ENCODE measurements around the gene SLC16A9.
A peak's percentile ranks its signal among the peaks of the same experiment; 100 is the strongest.
"Not testable (repeated sequence)": the region's sequence is repeated elsewhere in the genome, so short reads cannot be mapped to it uniquely, and the experiment has no call there.

SLC16A9 gene, protein sequence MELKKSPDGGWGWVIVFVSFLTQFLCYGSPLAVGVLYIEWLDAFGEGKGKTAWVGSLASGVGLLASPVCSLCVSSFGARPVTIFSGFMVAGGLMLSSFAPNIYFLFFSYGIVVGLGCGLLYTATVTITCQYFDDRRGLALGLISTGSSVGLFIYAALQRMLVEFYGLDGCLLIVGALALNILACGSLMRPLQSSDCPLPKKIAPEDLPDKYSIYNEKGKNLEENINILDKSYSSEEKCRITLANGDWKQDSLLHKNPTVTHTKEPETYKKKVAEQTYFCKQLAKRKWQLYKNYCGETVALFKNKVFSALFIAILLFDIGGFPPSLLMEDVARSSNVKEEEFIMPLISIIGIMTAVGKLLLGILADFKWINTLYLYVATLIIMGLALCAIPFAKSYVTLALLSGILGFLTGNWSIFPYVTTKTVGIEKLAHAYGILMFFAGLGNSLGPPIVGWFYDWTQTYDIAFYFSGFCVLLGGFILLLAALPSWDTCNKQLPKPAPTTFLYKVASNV

DNA sequence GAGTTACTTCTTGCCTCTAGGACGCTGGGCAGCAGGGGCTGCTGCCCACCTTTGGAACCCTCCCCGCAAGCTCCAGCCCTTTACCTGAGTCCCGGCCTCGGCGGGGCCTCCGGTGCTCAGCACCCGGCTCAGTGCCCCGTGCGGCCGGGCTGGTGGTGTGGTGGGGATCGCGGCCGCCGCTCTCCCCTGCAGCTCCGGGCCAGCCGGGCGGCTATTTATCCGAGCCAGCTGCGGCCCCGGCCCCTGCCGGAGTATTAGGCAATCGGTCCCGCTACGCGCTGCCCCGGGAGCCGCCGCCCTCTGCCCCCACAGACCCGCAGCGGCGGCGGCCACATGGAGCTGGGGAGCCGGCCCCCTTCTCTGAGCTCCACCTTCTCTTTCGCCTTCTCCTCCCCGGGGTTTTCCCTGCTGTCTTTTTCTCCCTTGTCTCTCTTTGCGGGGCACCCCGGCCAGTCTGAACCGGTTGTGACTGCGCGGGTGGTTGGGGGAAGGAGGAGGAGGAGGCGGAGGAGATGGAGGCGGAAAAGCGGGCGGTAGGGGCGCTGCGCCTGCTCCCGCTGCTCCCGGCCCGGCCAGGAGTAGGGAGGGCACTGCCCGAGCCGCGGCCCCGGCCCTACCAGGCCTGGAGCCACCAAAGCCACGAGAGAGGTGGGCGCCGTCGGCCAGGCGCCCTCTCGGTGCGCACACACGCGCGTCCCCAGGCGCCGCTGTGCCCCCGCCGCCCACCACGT, at the start of gene SLC16A9:
Gene SLC16A9 (minus strand): TSS at position 456 of the 731 bp plus-strand sequence. CDS start 25,559 bp downstream, outside the sequence.
- peak; percentile 3 to 12 for DNase-seq (ENCODE audit: low read depth in 2 of 2)

DNA sequence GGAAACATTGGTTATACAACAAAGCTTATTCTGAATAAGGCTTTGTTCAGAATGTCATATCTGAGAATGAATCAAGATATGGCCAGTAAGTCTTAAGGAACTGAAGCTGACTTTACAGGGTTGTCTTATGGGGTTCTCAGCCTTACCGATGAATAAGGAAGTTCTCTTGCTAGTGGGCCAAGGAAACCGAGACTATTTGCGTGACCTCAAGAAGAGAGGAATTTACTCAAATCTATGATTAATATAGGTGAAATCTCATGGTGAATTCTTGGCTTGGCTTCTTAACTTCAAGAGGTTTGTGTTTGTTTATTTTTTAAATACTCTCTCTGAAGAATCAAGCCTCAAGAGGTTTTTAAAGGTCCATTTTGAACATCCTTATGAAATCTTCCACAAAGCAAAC, 48.3 kb upstream of the SLC16A9 start:
- DNase-seq (ENCODE audit: low read depth in 2 of 2) = no peak

- DNase-seq (ENCODE audit: low read depth in 2 of 2) = no peak
These were observed 45.3 kb upstream of the SLC16A9 start for GRCh38 chr10:59754951-59755350.

DNA sequence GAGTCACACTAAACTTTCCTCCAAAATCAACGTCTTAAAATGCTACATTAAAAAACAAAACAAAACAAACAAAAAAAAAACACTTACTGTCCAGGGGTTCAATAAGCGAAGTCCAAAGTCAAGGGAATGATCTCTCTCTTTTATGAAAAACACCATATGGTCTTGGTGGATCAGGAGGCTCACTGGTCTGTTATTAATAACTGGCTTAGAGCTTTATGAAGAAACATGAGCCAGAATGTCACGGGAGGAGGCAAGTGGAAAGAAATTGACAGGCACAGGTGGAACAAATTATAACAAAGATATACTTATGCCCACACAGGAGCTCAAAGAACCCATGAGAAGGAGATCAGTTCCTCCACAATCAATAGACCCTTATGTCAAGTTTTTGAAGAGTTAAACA, 43.6 kb upstream of the SLC16A9 start, which contains the start of gene MRLN:
Gene MRLN (minus strand): TSS at position 189 of the 400 bp plus-strand sequence.
- no peak for DNase-seq (ENCODE audit: low read depth in 2 of 2)

DNA sequence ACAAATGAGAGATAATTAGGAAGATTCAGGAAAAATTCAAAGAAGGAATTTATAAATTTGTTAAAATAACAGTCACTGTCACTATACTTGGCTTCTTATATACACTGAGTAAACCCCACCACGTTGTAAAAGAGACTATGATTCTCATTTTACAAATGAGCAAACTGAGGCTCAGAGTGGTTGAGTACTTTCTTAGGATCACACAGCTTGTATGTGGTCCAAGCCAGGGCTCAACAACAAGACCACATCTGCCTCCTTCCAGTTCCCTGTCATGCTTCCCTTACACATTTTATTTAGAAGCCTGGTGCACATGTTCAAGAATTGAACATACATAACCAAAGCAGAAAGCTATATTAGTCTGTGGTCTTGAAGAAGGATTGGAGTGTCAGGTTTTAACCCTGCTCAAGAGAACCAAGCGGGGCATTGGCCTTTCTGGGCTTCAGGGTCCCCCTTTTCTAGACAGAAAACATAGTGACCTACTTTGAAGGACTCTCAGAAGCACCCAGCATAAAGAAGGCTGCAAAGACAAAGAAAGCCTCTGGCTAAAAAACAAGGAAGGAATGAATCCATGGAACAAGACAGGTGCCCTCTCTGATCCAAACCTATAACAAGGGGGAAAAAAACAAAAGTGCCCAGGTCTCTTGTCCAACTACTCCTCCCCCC, 42.8 kb upstream of the SLC16A9 start:
- DNase-seq (ENCODE audit: low read depth in 2 of 2) = no peak

DNA sequence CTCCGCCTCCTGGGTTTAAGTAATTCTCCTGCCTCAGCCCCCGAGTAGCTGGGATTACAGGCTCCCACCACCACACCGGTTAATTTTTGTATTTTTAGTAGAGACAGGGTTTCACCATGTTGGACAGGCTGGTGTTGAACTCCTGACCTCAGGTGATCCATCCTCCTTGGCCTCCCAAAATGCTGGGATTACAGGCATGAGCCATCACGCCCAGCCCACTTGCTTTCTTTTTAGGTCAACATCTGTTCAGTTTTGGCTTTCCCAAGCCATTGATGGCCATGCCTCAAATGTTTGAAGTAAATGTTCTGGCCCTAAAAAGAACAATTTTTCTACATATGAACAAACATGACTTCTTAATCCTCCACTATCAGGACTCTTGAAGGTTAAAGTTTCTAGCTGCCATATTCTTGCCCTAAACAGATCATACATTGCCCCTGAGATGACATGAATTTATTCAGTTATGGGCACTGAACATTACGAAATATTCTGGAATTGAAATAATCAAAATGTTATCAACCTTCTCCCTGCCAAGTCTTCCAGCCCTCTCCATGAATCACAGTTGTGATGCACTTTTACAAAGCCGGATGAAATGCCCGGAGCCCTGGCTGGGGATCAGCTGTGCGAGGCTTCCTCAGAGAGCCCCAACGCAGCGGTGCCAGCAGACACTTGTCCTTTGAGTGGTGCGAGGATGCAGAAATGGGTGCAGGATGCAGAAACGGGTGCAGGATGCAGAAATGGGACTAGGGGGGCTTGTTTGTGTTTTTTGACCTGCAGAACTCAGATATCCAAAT, 40.7 kb upstream of the SLC16A9 start:
- DNase-seq (ENCODE audit: low read depth in 2 of 2) = no peak

DNA sequence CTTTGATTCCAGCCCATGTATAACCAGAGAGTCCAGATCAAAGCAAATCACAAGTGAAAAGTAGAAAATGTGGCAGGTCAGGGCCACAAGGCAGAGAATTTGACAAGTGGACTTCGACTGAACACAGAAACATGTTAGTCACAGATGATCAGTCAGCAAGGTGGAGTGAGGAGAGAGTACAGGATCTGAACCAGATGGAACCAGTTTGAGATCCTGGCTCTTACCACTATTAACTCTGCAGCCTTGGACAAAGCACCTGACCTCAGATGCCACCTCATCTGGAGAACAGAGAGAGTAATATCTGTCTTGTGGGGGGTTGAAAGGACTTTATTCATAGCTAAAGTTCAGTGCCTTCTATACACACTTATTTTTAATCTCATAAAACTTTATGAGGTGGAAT, 39.2 kb upstream of the SLC16A9 start:
- no peak for DNase-seq (ENCODE audit: low read depth in 2 of 2)

GRCh38 chr10:59745163-59745650, 35.6 kb upstream of the SLC16A9 start:
- DNase-seq (ENCODE audit: low read depth in 2 of 2) = no peak

- not testable (repeated sequence) for DNase-seq (ENCODE audit: low read depth in 2 of 2)
These were observed 35.1 kb upstream of the SLC16A9 start for GRCh38 chr10:59744762-59745161.

DNA sequence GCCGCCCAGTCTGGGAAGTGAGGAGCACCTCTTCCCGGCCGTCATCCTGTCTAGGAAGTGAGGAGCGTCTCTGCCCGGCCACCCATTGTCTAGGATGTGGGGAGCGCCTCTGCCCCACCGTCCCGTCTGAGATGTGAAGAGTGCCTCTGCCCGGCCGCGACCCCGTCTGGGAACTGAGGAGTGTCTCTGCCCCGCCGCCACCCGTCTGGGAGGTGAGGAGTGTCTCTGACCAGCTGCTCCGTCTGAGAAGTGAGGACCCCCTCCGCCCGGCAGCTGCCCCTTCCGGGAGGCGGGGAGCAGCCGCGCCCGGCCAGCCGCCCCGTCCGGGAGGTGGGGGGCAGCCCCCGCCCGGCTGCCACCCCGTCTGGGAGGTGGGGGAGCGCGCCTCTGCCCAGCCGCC, 34.5 kb upstream of the SLC16A9 start:
- DNase-seq (ENCODE audit: low read depth in 2 of 2) = not testable (repeated sequence)

- no peak for DNase-seq (ENCODE audit: low read depth in 2 of 2)
These were observed 31.9 kb upstream of the SLC16A9 start for GRCh38 chr10:59741583-59741982.

DNA sequence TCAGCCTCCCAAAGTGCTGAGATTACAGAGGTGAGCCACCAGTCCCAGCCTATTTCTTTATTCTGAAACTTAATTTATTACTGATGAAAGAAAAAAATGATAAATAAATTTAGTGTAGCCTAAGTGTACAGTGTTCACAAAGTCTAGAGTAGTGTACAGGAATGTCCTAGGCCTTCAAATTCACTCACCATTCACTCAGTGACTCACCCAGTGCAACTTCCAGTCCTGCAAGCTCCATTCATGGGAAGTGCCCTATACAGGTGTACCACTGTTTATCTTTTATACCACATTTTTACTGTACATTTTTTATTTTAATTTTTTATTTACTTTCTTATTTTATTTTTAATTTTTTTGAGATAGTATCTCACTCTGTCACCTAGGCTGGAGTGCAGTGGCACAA, 31.4 kb upstream of the SLC16A9 start:
- no peak for DNase-seq (ENCODE audit: low read depth in 2 of 2)

DNA sequence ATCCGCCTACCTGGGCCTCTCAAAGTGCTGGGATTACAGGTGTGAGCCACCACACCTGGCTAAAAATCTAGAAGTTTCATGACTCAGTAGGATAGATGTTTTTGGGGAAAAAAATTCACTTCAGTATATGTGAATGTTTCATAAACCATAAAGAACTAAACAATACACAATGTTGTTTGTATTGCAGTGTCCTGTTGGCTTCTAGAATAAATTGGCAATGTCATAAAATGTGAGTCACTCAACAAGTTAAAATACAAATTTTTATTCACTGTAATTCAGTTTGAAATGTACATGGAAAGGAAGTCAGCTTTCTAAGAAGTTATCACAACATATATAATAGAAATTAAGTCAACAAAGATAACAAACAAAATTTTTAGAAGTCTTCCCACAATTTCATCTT, 27.1 kb upstream of the SLC16A9 start:
- DNase-seq (ENCODE audit: low read depth in 2 of 2) = no peak

DNA sequence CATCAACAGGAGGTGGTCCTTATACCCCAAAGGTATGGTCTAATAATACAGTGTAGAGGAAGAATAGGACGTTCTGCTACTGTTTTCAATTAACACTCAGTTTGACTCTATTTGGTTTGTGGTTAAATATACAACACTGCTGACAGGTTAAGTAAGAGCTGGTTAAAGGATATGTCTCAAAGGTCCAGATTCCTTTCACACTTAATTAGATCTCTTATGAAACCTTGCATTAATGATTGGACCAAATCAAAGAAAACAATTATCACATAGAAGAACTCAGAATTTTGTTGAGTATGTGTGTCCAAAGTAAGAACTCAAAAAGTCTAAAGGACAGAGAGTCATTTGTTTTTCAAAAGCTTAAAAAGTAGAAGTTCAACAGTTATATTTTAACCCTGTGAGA, 25.6 kb upstream of the SLC16A9 start:
- DNase-seq (ENCODE audit: low read depth in 2 of 2) = no peak

DNA sequence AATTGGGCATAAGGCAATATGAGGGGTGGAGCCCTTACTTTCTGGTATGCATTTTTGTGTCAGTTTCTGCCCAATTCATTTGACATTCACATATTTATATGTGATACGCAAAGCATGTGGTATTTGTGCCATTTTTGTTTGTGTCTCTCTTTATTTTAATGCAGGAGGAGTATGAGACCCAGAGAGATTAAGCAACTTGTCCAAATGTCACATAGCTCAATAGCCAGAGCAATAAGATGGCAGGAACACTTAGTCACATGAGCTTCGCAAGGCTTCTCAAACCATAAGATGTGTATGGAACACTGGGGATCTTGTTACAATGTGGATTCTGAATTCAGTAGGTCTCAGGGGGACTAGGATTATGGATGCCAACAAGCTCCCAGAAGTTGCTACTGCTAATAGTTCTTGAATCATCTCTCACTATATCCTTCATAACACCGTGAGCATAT, 24.4 kb upstream of the SLC16A9 start:
- no peak for DNase-seq (ENCODE audit: low read depth in 2 of 2)

- DNase-seq (ENCODE audit: low read depth in 2 of 2) = not testable (repeated sequence)
These were observed 23.8 kb upstream of the SLC16A9 start for GRCh38 chr10:59733321-59734013.

DNA sequence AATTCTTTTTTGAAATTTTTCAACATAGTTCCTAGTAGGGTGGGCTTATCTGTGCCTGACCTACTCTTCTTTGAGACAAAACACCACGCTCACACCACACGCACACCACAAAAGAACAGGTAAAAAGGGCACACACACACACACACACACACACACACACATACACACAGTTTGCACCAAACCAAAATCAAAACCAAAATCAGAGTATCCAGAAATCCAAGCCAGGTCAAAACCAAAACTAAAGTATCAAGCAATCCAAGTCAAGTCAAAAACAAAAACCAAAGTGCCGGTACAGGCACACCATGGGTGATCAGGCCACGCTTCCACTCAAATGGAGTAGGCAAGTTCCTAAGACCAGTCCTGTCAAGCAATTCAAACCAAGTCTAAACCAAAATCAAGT, 23.2 kb upstream of the SLC16A9 start:
- DNase-seq (ENCODE audit: low read depth in 2 of 2) = not testable (repeated sequence)

GRCh38 chr10:59729167-59729566, 19.5 kb upstream of the SLC16A9 start:
- DNase-seq (ENCODE audit: low read depth in 2 of 2) = not testable (repeated sequence)

- no peak for DNase-seq (ENCODE audit: low read depth in 2 of 2)
These were observed 14.7 kb upstream of the SLC16A9 start for GRCh38 chr10:59724098-59724938.

DNA sequence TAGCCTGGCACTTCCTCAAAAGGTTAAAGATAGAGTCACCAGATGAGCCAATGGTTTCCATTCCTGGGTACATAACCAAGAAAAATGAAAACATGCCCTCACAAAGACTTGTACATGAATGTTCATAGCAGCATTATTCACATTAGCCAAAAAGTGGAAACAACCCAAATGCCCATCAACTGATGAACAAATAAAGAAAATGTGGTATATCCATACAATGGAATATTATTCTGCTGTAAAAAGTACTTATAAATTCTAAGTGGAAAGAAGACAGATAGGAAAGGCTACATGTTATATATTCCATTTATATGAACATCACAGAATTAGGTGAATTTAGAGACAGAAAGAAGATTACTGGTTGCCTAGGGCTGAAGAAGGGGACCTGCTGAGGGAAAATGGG, 10.7 kb upstream of the SLC16A9 start:
- no peak for DNase-seq (ENCODE audit: low read depth in 2 of 2)
